OCI-LY7 (cell line): ENCODE results near the gene NXPH2.

Source experiments
- CTCF ChIP-seq: fragments of 200-600 bp; sonication (generic); conservative IDR thresholded peaks from 2 replicates; pipeline ENCODE4 v1.5.1; 2014; ENCODE audit warnings: mild to moderate bottlenecking, antibody characterized with exemption, low read length, moderate library complexity, mixed read lengths
- EZH2phosphoT487 ChIP-seq: fragments of 200-600 bp; sonication (generic); IDR thresholded peaks from 2 replicates; pipeline ENCODE4 v1.6.1; 2018; ENCODE audit warnings: low read depth, borderline replicate concordance, mild to moderate bottlenecking, mixed run types, antibody characterized with exemption, low read length, moderate library complexity, mixed read lengths

- TF ChIP-seq CTCF = no peak
- TF ChIP-seq EZH2phosphoT487 = no peak
Observed at GRCh38 chr2:138712212-138712979, 67.8 kb downstream of the NXPH2 start.
